Inflammatory macrophage treated with lipopolysaccharide for 4 hours (primary cell): ENCODE data around the gene DIPK2B.
A peak's percentile ranks its signal among the peaks of the same experiment; 100 is the strongest.

Source experiments
- DNase-seq: peaks from one replicate; pipeline ENCODE4 v3.0.0-alpha.2; 2020

The DIPK2B gene, protein sequence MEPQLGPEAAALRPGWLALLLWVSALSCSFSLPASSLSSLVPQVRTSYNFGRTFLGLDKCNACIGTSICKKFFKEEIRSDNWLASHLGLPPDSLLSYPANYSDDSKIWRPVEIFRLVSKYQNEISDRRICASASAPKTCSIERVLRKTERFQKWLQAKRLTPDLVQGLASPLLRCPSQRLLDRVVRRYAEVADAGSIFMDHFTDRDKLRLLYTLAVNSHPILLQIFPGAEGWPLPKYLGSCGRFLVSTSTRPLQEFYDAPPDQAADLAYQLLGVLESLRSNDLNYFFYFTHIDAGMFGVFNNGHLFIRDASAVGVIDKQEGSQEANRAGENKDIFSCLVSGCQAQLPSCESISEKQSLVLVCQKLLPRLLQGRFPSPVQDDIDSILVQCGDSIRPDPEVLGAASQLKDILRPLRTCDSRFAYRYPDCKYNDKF

DNA sequence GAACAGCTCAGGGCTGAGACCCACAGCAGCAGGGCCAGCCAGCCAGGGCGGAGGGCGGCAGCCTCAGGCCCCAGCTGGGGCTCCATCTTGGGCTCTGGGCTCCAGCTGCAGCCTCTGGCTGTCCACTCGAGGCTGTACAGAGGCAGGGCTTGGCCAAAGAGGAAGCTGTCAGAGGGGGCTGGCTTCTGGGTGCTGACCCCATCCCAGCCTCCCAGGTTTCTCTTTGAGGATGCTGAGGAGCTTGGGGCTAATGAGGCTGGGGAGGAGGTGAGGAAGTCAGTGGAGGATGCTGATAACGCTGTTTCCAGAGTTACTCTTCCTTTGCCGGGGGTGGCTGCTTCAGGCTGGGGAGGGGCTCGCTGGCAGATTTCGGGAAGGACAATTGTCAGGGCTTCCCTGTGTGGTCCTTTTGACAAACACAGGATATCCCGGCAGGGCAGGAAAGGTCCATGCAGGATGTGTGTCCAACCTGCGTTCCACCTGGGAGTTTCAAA lies at the start of gene DIPK2B:
Gene DIPK2B, minus strand, starts transcription at position 136 of the 494 bp plus-strand sequence. Its CDS starts 50 bp downstream, at position 86.
- DNase-seq, result no peak

GRCh38 chrX:45240301-45240700 lies 39.6 kb upstream of the DIPK2B start:
- DNase-seq, result no peak

GRCh38 chrX:45238489-45238888 lies 37.8 kb upstream of the DIPK2B start:
- no peak for DNase-seq

DNA sequence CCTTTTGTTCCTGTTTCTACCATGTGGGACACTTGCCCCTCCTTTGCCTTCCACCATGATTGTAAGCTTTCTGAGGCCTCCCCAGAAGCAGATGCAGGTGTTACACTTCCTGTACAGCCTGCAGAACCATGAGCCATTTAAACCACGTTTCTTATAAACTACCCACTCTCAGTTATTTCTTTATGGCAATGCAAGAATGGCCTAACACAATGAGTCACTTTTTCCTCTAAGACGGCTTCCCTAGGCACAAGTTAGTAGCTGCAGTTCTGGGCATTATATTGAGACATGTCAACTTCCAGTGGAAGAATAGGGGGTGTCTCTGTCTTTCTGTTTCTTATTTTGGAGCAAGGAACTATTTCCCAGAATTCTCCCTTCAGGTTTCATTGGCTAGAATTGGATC lies 32.9 kb upstream of the DIPK2B start:
- peak; percentile 43 for DNase-seq

DNA sequence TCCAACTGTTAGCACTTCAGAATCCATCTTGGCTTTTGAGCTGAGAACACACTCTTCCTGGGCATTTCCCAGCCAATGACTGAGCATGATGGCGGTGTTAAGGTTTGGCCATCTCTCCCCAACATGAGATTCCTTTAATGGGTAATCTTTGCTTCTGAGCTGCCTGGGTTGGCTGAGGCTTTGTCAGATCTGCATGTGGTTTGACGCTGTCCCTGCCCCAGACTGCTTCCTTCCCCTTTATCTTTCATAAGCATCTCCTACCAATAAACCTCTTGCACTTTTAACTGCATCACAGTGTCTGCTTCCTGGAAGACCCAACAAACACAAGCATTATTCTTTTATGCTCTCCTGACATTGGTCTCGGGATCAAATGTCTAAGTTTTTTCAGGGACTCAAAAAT lies 31.5 kb upstream of the DIPK2B start:
- peak; percentile 29 for DNase-seq

DNA sequence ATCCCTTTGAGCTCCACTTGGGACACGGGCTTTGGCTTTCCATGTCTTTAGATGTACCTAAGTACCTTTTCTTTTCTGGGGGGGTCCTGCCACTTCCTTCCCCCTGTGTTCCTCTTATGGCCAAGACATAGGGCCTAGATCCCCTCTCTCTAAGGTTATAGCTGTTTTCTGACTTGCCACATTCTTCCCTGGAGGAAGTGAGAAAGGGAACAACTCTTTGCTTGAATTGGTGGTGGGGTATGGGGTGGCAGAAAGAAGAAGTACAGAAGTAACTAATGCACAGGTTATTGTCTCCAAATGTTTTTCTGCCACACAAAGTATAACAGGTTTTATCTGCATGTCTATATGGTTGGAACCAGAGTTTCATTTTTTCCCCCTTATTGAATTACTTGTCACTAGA lies 29.7 kb upstream of the DIPK2B start:
- DNase-seq, result peak; percentile 36

- DNase-seq, result no peak
Observed at GRCh38 chrX:45229348-45229747, 28.7 kb upstream of the DIPK2B start.

DNA sequence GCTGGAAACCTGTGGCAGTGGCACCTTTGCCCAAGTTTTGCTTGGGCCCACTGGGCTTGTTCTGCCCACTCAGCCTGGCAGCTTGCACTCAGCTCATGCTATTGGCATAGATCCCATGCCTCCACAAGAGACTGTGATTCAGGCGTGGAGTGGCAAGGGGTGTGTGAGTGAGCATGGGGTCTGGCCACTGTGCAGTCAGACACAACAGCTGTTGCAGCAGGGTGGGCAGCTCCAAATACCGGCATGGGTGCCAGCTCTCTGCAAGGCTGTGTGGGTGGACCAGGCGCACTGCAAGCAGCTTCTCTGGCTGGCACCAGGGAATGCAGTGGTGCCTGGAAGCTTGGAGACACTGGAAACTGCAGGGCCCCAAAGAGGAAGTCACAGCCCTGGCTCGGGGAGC lies 27.4 kb upstream of the DIPK2B start:
- DNase-seq, result no peak

DNA sequence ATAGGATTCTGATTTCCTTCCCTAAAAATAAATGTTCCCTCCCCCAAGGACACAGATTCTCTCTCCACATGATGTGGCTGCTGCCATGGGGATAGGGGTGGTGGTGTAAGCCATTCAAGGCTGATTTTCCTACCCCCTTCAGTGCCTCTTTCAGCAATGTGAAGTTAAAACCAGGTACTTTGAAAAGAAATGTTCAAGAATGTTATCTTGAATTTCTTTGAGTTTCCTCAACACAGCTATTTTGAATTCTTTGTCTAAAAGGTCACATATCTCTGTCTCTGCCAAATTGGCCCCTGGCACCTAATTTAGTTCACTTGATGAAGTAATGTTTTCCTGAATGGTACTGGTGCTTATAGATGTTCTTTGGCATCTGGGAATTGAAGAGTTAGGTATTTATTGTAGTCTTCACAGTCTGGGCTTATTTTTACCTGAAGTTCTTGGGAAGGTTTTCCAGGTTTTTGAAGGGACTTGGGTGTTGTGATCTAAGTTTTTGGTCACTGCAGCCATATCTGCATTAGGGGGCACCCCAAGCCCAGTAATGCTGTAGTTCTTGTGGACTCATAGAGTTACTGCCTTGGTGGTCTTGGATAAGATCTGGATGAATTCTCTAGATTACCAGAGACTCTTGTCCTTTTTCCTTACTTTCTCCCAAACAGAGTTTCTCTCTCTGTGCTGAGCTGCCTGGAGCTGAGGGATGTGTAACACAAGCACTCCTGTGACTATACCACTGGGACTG lies 7.6 kb upstream of the DIPK2B start:
- DNase-seq, result no peak

GRCh38 chrX:45202171-45202570 lies 1.5 kb upstream of the DIPK2B start:
- DNase-seq, result no peak

- DNase-seq, result no peak
Observed at GRCh38 chrX:45198706-45199105, 2.0 kb downstream of the DIPK2B start.

- DNase-seq, result no peak
Observed at GRCh38 chrX:45198301-45198700, 2.4 kb downstream of the DIPK2B start.

GRCh38 chrX:45196701-45197100 lies 4.0 kb downstream of the DIPK2B start:
- no peak for DNase-seq

DNA sequence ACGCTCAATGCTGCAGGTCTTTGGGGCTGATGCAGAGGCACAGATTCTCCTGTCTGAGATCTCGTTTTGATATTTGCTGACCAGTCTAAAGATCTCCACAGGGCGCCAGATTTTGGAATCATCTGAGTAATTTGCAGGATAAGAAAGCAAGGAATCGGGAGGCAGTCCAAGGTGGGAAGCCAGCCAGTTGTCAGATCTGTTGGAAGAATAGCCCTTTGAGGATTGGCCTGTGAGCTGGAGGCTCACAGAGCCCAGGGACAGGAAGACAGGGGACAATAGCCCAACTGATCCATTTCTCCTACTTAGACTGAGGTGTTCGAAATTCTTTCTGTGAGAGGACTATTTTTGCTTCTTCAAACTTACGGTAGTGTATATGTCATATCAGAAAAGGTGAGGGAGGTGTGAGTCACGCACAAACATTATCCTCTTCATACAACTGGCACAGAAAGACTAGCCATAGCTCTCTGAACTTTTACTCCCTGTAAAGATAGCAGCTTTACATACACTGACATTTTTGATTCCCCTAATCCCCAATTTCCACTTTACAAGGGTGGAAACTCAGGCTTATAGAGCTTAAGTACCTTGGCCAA lies 8.8 kb downstream of the DIPK2B start:
- DNase-seq, result no peak

DNA sequence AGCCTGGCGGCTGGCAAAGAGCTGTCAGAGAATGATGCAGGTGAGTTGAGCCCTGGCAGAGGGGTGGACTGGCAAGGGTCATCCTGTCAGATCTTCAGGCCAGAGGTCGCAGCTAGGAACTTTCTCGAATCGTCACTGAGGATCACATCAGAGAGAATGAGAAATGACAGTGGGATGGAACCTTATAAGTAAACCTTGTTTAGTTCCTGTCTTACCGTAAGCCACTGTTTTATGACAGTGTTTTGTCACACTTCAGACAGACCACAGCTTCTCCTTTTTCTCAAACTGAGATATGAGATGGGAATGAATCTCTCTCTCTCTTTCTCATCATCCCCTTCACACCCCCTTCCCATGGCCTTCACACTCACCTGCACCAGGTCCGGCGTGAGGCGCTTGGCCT lies 9.3 kb downstream of the DIPK2B start:
- DNase-seq, result peak; percentile 18

DNA sequence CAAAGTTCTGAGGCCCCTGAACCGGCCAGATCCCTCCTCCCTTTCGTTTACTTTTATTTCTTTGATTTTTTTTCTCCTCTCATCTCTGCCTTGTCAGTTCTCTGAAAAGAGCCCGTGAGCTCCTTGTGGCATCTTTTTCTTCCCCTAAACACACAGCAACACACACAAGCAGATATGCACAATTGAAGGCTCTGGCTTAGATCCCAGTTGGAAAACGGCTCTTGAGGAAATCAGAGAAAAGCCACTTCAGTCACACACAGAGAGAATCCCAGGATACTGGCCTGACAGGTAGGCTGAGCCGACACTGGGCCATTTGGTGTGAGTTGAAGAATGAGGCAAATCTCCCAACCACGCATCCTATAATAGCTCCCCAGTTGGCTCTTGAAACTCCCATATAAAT lies 12.9 kb downstream of the DIPK2B start:
- no peak for DNase-seq

DNA sequence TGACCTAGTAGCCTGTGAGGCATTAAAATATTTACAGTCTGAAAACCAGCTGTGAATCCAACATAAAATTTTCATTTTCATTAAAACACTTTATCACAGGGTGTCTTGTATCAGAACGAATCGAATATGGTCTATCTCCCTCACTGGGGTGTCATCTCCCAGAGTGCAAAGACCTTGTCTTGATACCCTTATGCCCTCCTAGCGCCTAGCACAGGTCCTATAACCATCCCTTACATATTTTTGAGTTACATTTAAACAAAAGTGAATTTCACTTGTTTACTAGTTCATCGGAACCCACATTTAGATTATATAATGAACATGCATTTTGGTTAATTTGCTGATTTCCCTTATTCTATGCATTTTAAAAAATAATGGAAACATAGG lies 14.0 kb downstream of the DIPK2B start:
- DNase-seq, result no peak

GRCh38 chrX:45184211-45184610 lies 16.5 kb downstream of the DIPK2B start:
- no peak for DNase-seq

GRCh38 chrX:45172890-45173289 lies 27.8 kb downstream of the DIPK2B start:
- peak; percentile 78 for DNase-seq

GRCh38 chrX:45166781-45167180 lies 33.9 kb downstream of the DIPK2B start:
- DNase-seq, result no peak

DNA sequence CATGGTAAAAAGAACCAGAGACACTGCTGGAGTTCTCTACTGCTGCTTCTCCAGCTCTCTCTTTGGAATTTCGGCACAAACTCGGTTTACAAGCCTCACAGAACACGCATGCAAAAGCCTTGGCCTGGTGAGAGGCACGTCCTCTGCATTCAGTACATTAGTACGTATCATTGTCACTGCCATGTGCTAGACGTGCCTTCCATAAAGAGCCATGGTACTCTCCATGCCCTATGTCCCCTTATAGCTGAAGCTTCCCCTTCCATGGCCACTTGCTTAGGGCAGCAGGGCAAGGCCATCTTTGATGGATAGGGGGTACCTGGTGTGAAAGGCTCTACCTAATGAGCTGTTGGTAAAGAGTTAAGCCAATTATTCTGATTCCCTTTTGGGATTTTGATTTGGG lies 35.0 kb downstream of the DIPK2B start:
- DNase-seq, result no peak

DNA sequence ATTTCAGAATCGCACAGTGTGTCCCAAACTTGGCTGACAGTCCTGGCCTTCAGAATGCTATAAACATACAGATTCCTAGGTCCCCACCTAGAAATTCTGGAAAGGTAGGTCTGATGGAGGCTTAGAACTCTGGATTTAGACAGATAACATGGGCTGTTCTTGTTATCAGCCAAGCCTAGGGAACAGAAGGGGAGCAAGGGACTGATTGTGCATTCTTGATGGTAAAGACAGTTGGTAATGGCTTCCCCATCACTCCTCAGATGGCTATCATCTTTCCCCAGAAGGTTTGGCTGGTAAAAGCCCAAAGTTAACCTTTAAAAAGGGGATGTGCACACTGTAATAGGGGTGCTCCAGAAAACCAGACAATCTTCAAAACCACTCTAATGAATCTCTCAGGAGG lies 35.7 kb downstream of the DIPK2B start:
- no peak for DNase-seq

DNA sequence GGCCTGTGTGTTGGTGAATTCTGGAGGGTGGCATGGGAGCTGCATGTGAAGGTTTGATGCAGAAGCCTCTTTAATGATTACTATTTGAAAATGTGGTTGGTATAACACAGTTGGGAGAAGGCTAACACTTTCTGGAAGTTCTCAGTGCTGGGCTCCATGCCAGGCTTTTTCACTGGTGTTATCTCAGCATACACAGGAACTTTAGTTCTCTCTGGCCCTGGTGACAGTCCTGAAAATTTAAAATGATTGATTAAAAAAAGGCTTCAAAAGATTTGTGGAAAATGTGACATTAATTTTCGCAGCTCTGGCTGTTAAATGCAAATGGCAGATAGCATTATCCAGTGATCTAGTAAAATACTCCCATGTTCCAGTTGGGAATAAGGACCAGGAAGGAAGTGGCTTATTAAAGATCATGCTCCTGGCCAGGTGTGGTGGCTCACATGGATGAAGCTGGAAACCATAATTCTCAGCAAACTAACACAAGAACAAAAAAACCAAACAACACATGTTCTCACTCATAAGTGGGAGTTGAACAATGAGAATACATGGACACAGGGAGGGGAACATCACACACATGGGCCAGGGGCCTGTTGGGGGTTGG lies 36.6 kb downstream of the DIPK2B start:
- DNase-seq, result no peak
